ENCODE results near the gene ABCG1.

- TF ChIP-seq POLR2A (IDR thresholded peaks at IDR 0.05): no peak
- TF ChIP-seq, protein P1, sequence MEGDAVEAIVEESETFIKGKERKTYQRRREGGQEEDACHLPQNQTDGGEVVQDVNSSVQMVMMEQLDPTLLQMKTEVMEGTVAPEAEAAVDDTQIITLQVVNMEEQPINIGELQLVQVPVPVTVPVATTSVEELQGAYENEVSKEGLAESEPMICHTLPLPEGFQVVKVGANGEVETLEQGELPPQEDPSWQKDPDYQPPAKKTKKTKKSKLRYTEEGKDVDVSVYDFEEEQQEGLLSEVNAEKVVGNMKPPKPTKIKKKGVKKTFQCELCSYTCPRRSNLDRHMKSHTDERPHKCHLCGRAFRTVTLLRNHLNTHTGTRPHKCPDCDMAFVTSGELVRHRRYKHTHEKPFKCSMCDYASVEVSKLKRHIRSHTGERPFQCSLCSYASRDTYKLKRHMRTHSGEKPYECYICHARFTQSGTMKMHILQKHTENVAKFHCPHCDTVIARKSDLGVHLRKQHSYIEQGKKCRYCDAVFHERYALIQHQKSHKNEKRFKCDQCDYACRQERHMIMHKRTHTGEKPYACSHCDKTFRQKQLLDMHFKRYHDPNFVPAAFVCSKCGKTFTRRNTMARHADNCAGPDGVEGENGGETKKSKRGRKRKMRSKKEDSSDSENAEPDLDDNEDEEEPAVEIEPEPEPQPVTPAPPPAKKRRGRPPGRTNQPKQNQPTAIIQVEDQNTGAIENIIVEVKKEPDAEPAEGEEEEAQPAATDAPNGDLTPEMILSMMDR (IDR thresholded peaks at IDR 0.05): no peak
These were observed 113.8 kb downstream of the ABCG1 start for GRCh38 chr21:42332557-42333317.
